HCT116 (cell line): ENCODE results near the gene TMA7B. TPM values are rescaled to one million over a fixed set of nuclear protein-coding genes. Genes with fewer than 3 reads are reported as not detected.

Experiments
- ATAC-seq: fragments of 200-7000 bp; cut with Tn5 transposase; 2 replicates; pipeline ENCODE4 v1.9.1; 2020; ENCODE audit warnings: mild to moderate bottlenecking, moderate library complexity
- Bru-seq: library from RNA; stranded (reverse); fragments of 400-500 nt; gene quantifications from one replicate; lab custom pipeline; 2021; lab: Mats Ljungman, UMichigan
- BruChase-seq, 2 experiments: library from RNA; stranded (reverse); fragments of 400-500 nt; gene quantifications; one replicate each; lab custom pipeline; 2021; lab: Mats Ljungman, UMichigan
- BruUV-seq: library from RNA; stranded (reverse); fragments of 400-500 nt; replicated peaks from 2 replicates; lab custom pipeline; 2021; lab: Mats Ljungman, UMichigan
- CTCF ChIA-PET: fragments of 300-600 bp; sonication (Branson Sonifier 250); formaldehyde crosslinking; loops from one replicate; lab custom pipeline; 2021; ENCODE audit warnings: antibody characterized with exemption; lab: Charles Lee
- POLR2A ChIA-PET: fragments of 300-600, 350-600 bp; sonication (Branson Sonifier 250); formaldehyde crosslinking; loops from one replicate; lab custom pipeline; 2021; ENCODE audit warnings: antibody characterized with exemption; lab: Charles Lee
- RAD21 ChIA-PET, 2 experiments: fragments of 300-600 bp; sonication (Branson Sonifier 250); formaldehyde crosslinking; loops; one replicate each; lab custom pipeline; 2023; ENCODE audit warnings: low total read pairs in 2 of 2; ENCODE audit not compliant: uncharacterized antibody in 2 of 2, unreplicated experiment in 2 of 2, low non-redundant PET in 1 of 2; lab: Charles Lee
- DNase-seq: peaks from one replicate; pipeline ENCODE4 v3.0.0-alpha.2; 2010; ENCODE audit warnings: low read depth, low spot score
- H2AFZ ChIP-seq: fragments of 200-600 bp; shearing (Covaris generic), sonication (generic); 2 replicates; pipeline ENCODE4 v1.6.1; 2017; ENCODE audit warnings: low read depth, mixed run types, mixed read lengths, antibody characterized with exemption, low read length; ENCODE audit not compliant: poor library complexity, severe bottlenecking
- H3K27ac ChIP-seq: 2 replicates; pipeline ENCODE4 v1.5.1; 2012; ENCODE audit warnings: low read depth, low read length
- H3K27me3 ChIP-seq: fragments of 200-600 bp; sonication (generic); 2 replicates; pipeline ENCODE4 v1.6.1; 2016; ENCODE audit warnings: mixed run types, low read length, mixed read lengths; ENCODE audit not compliant: insufficient read depth
- H3K36me3 ChIP-seq, 2 experiments: fragments of 200-500 bp in 1 of 2; fragments of 200-600 bp in 1 of 2; sonication (Bioruptor generic) in 1 of 2; sonication (generic) in 1 of 2; 2 replicates each; pipeline versions ENCODE4 v1.5.1 to v1.6.1; 2014 to 2016; ENCODE audit warnings: low read length in 2 of 2, inconsistent platforms in 1 of 2, mixed read lengths in 1 of 2, mixed run types in 1 of 2; ENCODE audit not compliant: insufficient read depth in 2 of 2, control insufficient read depth in 1 of 2
- H3K4me1 ChIP-seq, 2 experiments: fragments of 200-600 bp in 1 of 2; sonication (generic) in 1 of 2; 2 replicates each; pipeline versions ENCODE4 v1.5.1 to v1.6.1; 2012 to 2017; ENCODE audit warnings: low read length in 2 of 2, inconsistent platforms in 1 of 2, mild to moderate bottlenecking in 1 of 2, mixed read lengths in 1 of 2, mixed run types in 1 of 2, moderate library complexity in 1 of 2; ENCODE audit not compliant: insufficient read depth in 2 of 2, control insufficient read depth in 1 of 2
- H3K4me2 ChIP-seq: fragments of 200-600 bp; sonication (generic); 2 replicates; pipeline ENCODE4 v1.6.1; 2017; ENCODE audit warnings: mixed run types, low read length, mixed read lengths
- H3K4me3 ChIP-seq, 2 experiments: fragments of 200-600 bp in 1 of 2; sonication (generic) in 1 of 2; replicated peaks in 1 of 2; 2 replicates each; pipeline ENCODE4 v1.5.1; 2011 to 2016; ENCODE audit warnings: low read length in 2 of 2, control low read depth in 1 of 2, low read depth in 1 of 2, mild to moderate bottlenecking in 1 of 2, mixed read lengths in 1 of 2, mixed run types in 1 of 2
- H3K79me2 ChIP-seq: fragments of 200-600 bp; sonication (generic); 2 replicates; pipeline ENCODE4 v1.6.1; 2017; ENCODE audit warnings: mild to moderate bottlenecking, mixed run types, low read length, moderate library complexity, mixed read lengths; ENCODE audit not compliant: insufficient read depth
- H3K9ac ChIP-seq: fragments of 200-600 bp; sonication (generic); 2 replicates; pipeline ENCODE4 v1.6.1; 2016; ENCODE audit warnings: low read length, mixed read lengths
- H3K9me2 ChIP-seq: fragments of 200-600 bp; sonication (generic), shearing (Covaris generic); 2 replicates; pipeline ENCODE4 v1.6.1; 2017; ENCODE audit warnings: mixed run types, mild to moderate bottlenecking, moderate library complexity; ENCODE audit not compliant: insufficient read depth
- H3K9me3 ChIP-seq, 2 experiments: fragments of 200-500 bp in 1 of 2; fragments of 200-600 bp in 1 of 2; sonication (Bioruptor generic) in 1 of 2; sonication (generic) in 1 of 2; 2 replicates each; pipeline ENCODE4 v1.6.1; 2014 to 2017; ENCODE audit warnings: low read length in 2 of 2, mixed read lengths in 2 of 2, inconsistent platforms in 1 of 2, low read depth in 1 of 2, mild to moderate bottlenecking in 1 of 2, mixed run types in 1 of 2, moderate library complexity in 1 of 2; ENCODE audit not compliant: control insufficient read depth in 1 of 2, insufficient read depth in 1 of 2
- H4K20me1 ChIP-seq: fragments of 200-600 bp; sonication (generic), shearing (Covaris generic); 2 replicates; pipeline ENCODE4 v1.6.1; 2017; ENCODE audit warnings: mixed run types, mild to moderate bottlenecking, moderate library complexity; ENCODE audit not compliant: insufficient read depth
- CBX3 ChIP-seq: IDR thresholded peaks from 2 replicates; pipeline ENCODE4 v1.6.1; 2012; ENCODE audit warnings: low read depth
- EZH2 ChIP-seq: fragments of 200-600 bp; sonication (generic); IDR thresholded peaks from 2 replicates; pipeline ENCODE4 v1.6.1; 2017; ENCODE audit warnings: antibody characterized with exemption, mixed run types
- FOSL1 ChIP-seq: IDR thresholded peaks from 2 replicates; pipeline ENCODE4 v1.6.1; 2012; ENCODE audit warnings: low read depth
- intact Hi-C: fragments of 100-400 bp; cut with micrococcal nuclease; formaldehyde crosslinking; loops from 2 replicates; pipeline ENCODE4 v1.10.0; 2022
- long read RNA-seq: library from polyadenylated mRNA; unstranded; transcript quantifications from one replicate; pipeline ENCODE4 v2.0.0, GENCODE V29; 2021; ENCODE audit not compliant: unreplicated experiment
- polyA plus RNA-seq: library from polyadenylated mRNA; unstranded; fragments of >200 nt; gene quantifications from 2 replicates; pipeline ENCODE4 v1.2.1, GENCODE V29; 2012; ENCODE audit warnings: missing spikeins
- total RNA-seq: library from RNA; stranded (reverse); gene quantifications from one replicate; pipeline ENCODE4 v1.2.1, GENCODE V29; 2021; ENCODE audit not compliant: unreplicated experiment
- TF ChIP-seq, protein P1 (sequence below): IDR thresholded peaks from 2 replicates; pipeline ENCODE4 v1.6.1; 2012
- TF ChIP-seq, protein P2 (sequence below), 3 experiments: fragments of 200-600 bp in 1 of 3; sonication (generic) in 1 of 3; IDR thresholded peaks in 2 of 3; conservative IDR thresholded peaks in 1 of 3; 2 replicates each; pipeline ENCODE4 v1.5.1; 2012 to 2017; ENCODE audit warnings: low read depth in 2 of 3, low read length in 2 of 3, antibody characterized with exemption in 1 of 3, borderline replicate concordance in 1 of 3, control low read depth in 1 of 3, mild to moderate bottlenecking in 1 of 3, mixed read lengths in 1 of 3, mixed run types in 1 of 3, moderate library complexity in 1 of 3; ENCODE audit not compliant: insufficient read depth in 1 of 3
- TF ChIP-seq, protein P3 (sequence below): IDR thresholded peaks from 2 replicates; pipeline ENCODE4 v1.6.1; 2012; ENCODE audit warnings: low read depth

TMA7B gene
- total RNA-seq (not detected), Bru-seq, nascent RNA (percentile 17 among the genes with signal in this experiment), BruChase-seq, experiment 1, labeled RNA remaining after a 6-hour chase (percentile 15 among the genes with signal in this experiment), BruChase-seq, experiment 2, labeled RNA remaining after a 2-hour chase (not detected)
- polyA plus RNA-seq: not detected in 2 replicates
- long read RNA-seq: 0 reads

DNA sequence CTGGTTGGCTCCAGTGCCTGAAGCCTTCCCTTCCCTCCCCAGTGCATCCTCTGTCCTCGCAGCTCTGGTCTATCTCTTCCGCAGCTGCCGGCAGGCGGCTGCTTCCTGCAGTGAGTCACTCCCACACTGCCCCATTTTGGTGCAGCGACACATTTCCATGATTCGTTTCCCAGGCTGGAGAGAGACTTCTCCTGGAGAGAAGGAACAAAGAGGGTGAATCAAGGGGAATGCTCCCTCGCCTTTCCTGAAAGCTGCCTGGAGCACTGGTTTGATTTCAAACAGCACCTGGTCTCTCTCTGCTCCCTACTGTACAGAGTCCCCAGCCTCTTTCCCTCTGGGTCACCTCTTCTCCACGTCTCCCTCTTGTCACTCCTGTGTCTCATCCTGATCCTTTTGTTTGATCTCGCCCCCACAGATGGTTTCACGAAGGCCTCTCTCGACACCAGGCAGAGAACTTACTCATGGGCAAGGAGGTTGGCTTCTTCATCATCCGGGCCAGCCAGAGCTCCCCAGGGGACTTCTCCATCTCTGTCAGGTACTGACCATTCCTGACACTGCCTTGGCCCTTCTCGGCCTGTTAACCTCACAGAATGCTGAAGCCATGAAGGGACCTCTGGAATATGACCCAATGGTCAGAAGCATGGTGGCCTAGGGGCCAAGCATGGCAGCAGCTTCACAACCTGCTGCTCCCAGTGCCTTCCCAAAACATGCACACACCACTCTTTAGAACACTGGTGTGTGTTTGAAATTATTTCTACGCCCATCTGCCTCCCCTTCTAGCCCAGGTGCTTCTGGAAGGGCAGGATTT, at the start of gene TMA7B:
Gene TMA7B (plus strand): TSS at position 758 of the 808 bp plus-strand sequence. CDS start 3,978 bp downstream, outside the sequence.
- Histone ChIP-seq H3K9me3 (no peaks in the 10 kb centered on the region), H3K79me2 (no peaks in the 10 kb centered on the region), H3K4me3 (no peak within 1 kb of the TSS), H2AFZ (peak within 1 kb of the TSS; percentile 65), H3K4me2 (peak within 1 kb of the TSS; percentile 46), H4K20me1 (no peaks in the 10 kb centered on the region), H3K9me2 (no peaks in the 10 kb centered on the region), H3K9ac (no peak within 1 kb of the TSS), H3K36me3 (no peaks in the 10 kb centered on the region), H3K27ac (no peak within 1 kb of the TSS), H3K4me1 (peaks cover 7 to 27% of the 10 kb centered on the region in 2 experiments; a peak in 3 of 4 replicates), H3K27me3 (no peaks in the 10 kb centered on the region; the same call in 1 of the 2 replicates)
- no peak for TF ChIP-seq EZH2
- TF ChIP-seq, protein P1, sequence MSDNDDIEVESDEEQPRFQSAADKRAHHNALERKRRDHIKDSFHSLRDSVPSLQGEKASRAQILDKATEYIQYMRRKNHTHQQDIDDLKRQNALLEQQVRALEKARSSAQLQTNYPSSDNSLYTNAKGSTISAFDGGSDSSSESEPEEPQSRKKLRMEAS: peak; percentile 94
- TF ChIP-seq, protein P2, sequence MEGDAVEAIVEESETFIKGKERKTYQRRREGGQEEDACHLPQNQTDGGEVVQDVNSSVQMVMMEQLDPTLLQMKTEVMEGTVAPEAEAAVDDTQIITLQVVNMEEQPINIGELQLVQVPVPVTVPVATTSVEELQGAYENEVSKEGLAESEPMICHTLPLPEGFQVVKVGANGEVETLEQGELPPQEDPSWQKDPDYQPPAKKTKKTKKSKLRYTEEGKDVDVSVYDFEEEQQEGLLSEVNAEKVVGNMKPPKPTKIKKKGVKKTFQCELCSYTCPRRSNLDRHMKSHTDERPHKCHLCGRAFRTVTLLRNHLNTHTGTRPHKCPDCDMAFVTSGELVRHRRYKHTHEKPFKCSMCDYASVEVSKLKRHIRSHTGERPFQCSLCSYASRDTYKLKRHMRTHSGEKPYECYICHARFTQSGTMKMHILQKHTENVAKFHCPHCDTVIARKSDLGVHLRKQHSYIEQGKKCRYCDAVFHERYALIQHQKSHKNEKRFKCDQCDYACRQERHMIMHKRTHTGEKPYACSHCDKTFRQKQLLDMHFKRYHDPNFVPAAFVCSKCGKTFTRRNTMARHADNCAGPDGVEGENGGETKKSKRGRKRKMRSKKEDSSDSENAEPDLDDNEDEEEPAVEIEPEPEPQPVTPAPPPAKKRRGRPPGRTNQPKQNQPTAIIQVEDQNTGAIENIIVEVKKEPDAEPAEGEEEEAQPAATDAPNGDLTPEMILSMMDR (IDR thresholded peaks at IDR 0.05 in 2 of 3, conservative IDR thresholded peaks at IDR 0.05 in 1 of 3; ENCODE audit: borderline replicate concordance in 1 of 3, insufficient read depth in 1 of 3, low read depth in 2 of 3, low read length in 2 of 3): peak in 2 of 3 experiments; percentile 11 to 31; a peak in 2 of 6 replicates
- peak; percentile 77 for TF ChIP-seq CBX3
- peak; percentile 48; the same call in 1 of the 2 replicates for TF ChIP-seq FOSL1
- TF ChIP-seq, protein P3, sequence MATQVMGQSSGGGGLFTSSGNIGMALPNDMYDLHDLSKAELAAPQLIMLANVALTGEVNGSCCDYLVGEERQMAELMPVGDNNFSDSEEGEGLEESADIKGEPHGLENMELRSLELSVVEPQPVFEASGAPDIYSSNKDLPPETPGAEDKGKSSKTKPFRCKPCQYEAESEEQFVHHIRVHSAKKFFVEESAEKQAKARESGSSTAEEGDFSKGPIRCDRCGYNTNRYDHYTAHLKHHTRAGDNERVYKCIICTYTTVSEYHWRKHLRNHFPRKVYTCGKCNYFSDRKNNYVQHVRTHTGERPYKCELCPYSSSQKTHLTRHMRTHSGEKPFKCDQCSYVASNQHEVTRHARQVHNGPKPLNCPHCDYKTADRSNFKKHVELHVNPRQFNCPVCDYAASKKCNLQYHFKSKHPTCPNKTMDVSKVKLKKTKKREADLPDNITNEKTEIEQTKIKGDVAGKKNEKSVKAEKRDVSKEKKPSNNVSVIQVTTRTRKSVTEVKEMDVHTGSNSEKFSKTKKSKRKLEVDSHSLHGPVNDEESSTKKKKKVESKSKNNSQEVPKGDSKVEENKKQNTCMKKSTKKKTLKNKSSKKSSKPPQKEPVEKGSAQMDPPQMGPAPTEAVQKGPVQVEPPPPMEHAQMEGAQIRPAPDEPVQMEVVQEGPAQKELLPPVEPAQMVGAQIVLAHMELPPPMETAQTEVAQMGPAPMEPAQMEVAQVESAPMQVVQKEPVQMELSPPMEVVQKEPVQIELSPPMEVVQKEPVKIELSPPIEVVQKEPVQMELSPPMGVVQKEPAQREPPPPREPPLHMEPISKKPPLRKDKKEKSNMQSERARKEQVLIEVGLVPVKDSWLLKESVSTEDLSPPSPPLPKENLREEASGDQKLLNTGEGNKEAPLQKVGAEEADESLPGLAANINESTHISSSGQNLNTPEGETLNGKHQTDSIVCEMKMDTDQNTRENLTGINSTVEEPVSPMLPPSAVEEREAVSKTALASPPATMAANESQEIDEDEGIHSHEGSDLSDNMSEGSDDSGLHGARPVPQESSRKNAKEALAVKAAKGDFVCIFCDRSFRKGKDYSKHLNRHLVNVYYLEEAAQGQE: no peak
- no peak for DNase-seq
- intact Hi-C loops: no loop called here
- ChIA-PET POLR2A (no interaction called here), CTCF (interaction anchor here (1.2 kb wide), 1 partner anchor 65 kb away, joined by 3 read pairs; no protein-coding TSS in a partner anchor), RAD21 (no interaction called here)
- no TSS peak for BruUV-seq
- ATAC-seq: peak; percentile 93
